GM10248 (cell line): Measurements from ENCODE around the gene LMOD2.
A peak's percentile ranks its signal among the peaks of the same experiment; 100 is the strongest.

ENCODE experiments used
- CTCF ChIA-PET: fragments of 300-600 bp; sonication (Branson Sonifier 250); formaldehyde crosslinking; extraction: SDS; loops from one replicate; lab custom pipeline; 2021; ENCODE audit warnings: antibody characterized with exemption; lab: Yijun Ruan, JAX
- POLR2A ChIA-PET: fragments of 350-650 bp; sonication (Branson Sonifier 250); formaldehyde crosslinking; extraction: SDS; loops from one replicate; lab custom pipeline; 2020; ENCODE audit warnings: antibody characterized with exemption; lab: Yijun Ruan, JAX
- DNase-seq: peaks from one replicate; pipeline ENCODE4 v3.0.0; 2012; ENCODE audit errors: extremely low spot score
- TF ChIP-seq, protein P1 (sequence below): IDR thresholded peaks from 2 replicates; pipeline ENCODE4 v1.5.1; 2012; ENCODE audit warnings: mild to moderate bottlenecking, low read depth; ENCODE audit errors: extremely low read depth, missing control alignments, control extremely low read depth

Gene LMOD2

DNA sequence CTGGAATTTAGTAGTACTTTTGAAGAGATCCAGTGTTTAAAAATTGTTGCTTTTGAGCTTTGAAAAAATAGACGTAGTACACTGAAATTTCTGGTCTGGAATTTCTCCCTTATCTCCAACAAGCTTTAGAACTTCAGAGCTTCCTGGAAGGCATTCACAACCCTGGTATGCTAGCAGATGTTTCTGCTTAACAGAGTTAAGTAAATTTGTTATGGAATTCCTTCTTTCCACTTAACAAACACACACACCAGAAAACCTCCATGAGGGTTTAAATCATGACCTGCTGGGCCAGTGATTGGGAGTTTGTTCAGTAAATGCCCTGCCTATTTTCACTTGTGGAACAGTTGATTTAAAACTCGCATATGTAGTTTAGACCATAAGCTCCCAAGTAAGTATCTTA is 40.3 kb upstream of the LMOD2 start:
- TF ChIP-seq, protein P1, sequence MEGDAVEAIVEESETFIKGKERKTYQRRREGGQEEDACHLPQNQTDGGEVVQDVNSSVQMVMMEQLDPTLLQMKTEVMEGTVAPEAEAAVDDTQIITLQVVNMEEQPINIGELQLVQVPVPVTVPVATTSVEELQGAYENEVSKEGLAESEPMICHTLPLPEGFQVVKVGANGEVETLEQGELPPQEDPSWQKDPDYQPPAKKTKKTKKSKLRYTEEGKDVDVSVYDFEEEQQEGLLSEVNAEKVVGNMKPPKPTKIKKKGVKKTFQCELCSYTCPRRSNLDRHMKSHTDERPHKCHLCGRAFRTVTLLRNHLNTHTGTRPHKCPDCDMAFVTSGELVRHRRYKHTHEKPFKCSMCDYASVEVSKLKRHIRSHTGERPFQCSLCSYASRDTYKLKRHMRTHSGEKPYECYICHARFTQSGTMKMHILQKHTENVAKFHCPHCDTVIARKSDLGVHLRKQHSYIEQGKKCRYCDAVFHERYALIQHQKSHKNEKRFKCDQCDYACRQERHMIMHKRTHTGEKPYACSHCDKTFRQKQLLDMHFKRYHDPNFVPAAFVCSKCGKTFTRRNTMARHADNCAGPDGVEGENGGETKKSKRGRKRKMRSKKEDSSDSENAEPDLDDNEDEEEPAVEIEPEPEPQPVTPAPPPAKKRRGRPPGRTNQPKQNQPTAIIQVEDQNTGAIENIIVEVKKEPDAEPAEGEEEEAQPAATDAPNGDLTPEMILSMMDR, result no peak
- DNase-seq, result no peak
- POLR2A ChIA-PET, result no interaction called here
- CTCF ChIA-PET, result interaction anchor here (1.0 to 3.3 kb wide), 3 partner anchors 10 to 257 kb away, joined by 3 to 19 read pairs (median 4); no protein-coding TSS in a partner anchor

DNA sequence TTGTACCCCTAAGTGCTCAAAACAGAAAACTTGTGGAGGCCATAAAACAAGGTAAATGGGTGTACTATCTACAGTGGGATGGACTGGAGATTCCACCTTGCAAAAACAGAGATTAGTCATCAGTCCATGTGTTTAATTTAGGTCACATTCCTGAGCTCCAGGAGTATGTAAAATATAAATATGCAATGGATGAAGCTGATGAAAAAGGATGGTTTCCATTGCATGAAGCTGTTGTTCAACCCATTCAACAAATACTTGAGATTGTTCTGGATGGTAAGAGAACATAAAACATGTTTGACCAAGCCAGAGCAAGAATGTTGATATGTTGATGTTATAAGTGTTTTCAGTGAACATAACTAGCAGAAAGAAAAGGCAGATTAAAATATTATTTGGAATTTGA is 39.4 kb upstream of the LMOD2 start:
- CTCF ChIA-PET, result interaction anchor here (3.3 kb wide), 1 partner anchor 9 kb away, joined by 19 read pairs; no protein-coding TSS in a partner anchor
- TF ChIP-seq, protein P1, result no peak
- POLR2A ChIA-PET, result no interaction called here
- DNase-seq, result no peak

DNA sequence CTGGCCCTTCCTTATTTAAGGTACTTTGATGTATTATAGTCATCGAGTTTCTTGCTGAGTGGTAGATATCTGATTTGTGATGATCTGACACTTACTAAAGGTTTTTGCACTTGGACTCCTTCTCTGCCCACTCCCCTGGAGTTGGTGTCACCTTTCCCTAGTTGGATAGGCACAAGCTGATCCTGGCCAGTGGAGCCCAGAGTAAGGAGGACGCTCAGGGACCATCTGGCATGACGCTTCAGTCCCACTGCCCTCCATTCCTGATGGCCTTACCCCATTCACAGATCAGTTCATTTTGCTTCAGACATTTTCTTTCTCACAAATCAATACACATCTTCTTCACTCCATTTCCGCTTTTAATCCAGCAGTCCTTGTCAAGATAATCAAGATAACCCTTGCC is 34.0 kb upstream of the LMOD2 start:
- DNase-seq, result no peak
- ChIA-PET POLR2A (no interaction called here), CTCF (interaction anchor here (1.4 kb wide), 1 partner anchor 15 kb away, joined by 4 read pairs; no protein-coding TSS in a partner anchor)
- TF ChIP-seq, protein P1, result no peak

DNA sequence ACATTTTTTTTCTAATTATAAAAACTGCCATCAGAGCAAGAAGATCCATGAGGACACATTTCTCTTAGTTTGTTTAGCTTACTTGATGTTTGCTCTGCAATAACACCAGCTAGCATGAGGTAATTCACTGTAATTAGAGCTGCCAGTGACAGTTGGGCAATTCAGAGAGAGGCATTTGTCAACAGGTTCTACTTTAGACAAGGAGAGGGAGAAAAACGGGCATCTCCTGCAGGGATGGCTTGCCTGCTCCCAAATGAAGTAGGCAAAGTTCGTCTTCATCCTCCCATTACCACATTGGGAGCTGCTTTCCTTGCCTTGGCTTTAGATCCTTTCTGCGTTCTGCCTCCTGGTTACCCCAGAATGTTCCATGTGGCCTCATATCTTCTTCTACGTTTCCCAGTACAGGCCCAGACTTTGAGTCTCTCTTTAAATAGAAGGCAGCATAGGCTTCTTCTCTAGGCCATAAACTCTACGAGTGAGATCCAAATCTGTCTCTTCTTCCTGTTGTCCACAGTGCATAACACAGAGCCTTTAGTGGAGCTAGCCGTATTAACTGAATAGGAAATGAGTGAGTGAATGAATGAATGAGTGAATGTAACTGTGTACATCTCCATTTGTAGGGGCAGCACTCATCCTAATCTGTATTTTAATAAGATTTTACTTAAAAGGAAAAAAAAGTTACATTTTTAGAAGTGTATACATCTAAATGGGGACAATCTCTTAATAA is 32.8 kb upstream of the LMOD2 start:
- POLR2A ChIA-PET, result no interaction called here
- TF ChIP-seq, protein P1, result no peak
- CTCF ChIA-PET, result interaction anchor here (1.0 to 2.1 kb wide), 4 partner anchors 11 to 50 kb away, joined by 3 to 15 read pairs (median 4); no protein-coding TSS in a partner anchor
- no peak for DNase-seq

DNA sequence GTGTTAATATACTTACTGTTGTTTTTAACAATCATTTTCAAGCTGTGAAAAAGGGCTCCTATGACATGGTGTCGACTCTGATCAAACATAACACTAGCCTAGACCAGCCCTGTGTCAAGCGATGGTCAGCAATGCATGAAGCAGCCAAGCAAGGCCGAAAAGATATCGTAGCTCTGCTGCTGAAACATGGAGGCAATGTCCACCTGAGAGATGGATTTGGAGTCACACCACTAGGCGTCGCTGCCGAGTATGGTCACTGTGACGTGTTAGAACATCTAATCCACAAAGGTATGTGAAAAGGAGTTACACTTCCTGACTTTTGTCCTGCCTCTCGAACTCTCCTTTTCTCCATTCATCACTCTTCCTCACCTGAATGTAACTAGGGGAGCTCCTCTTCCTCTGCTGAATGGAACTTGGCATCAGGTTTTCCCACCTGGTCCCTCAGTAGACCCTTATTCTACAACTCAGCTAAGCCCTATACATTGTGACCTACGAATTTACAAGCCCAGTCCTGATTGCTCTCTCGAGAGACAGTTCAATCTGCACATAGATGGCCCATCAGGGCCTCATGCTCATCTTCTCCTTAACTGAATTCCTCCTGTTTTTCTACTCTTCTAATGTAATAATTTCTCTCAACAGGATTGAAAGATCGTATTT is 31.0 kb upstream of the LMOD2 start:
- POLR2A ChIA-PET, result no interaction called here
- DNase-seq, result peak; percentile 63
- CTCF ChIA-PET, result interaction anchor here (0.6 to 2.9 kb wide), 20 partner anchors 9 to 255 kb away, joined by 3 to 25 read pairs (median 5); no protein-coding TSS in a partner anchor
- TF ChIP-seq, protein P1, result peak; percentile 81

DNA sequence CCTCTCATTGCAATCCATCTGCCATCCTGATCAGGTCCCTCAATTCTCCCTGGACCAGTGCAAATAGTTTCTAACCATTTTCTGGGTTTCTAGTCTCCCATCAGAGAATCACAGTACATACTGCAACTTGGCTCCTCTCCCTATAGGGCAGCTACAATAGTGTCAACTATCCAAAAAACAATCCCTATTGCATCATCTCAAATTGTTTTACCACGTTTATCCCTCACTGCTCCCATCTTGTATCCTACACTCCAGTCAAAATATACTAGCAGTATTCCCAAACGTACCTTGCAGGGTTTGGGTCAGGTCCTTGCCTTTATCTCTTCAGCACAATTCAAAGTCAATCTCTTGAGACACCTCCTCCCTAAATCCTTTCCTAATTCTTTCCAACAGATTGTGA is 30.4 kb upstream of the LMOD2 start:
- POLR2A ChIA-PET, result no interaction called here
- CTCF ChIA-PET, result interaction anchor here (0.8 to 2.9 kb wide), 16 partner anchors 11 to 254 kb away, joined by 3 to 25 read pairs (median 5); no protein-coding TSS in a partner anchor
- TF ChIP-seq, protein P1, result no peak
- DNase-seq, result no peak
